ENCODE data around the gene HOMER3. TPM values are rescaled to one million over a fixed set of nuclear protein-coding genes. Genes with fewer than 3 reads are reported as not detected.

Gene HOMER3
- total RNA-seq, 1 experiment from 2014 or later, result 58.9 TPM

GRCh38 chr19:18910010-18910409 is 31.0 kb downstream of the HOMER3 start:
- ATAC-seq (no peak), DNase-seq (ENCODE audit: low read depth, low spot score) (no peak)
- Histone ChIP-seq H3K36me3 (ENCODE audit: control insufficient read depth, insufficient read depth, low read length) (no peaks in the 10 kb centered on the region), H3K27me3 (ENCODE audit: control insufficient read depth, insufficient read depth, low read length) (no peaks in the 10 kb centered on the region), H3K9me3 (ENCODE audit: control insufficient read depth, insufficient read depth, low read depth, low read length) (no peaks in the 10 kb centered on the region), H3K27ac (ENCODE audit: low read length) (no peak overlapping the region), H3K4me3 (ENCODE audit: low read depth in 2 of 2, low read length in 2 of 2) (no peak overlapping the region), H3K4me1 (ENCODE audit: control insufficient read depth, insufficient read depth, low read length) (no peaks in the 10 kb centered on the region)
- ChIA-PET CTCF (no interaction called here), POLR2A (no interaction called here)
- intact Hi-C loops (cut with micrococcal nuclease; ENCODE audit: unreplicated experiment) (no loop called here), in situ Hi-C loops (cut with HindIII; ENCODE audit: low pct_unique_long_range_greater_than_20kb, low sequenced_read_pairs) (no loop called here)
- TF ChIP-seq POLR2AphosphoS5 (IDR thresholded peaks at IDR 0.05; ENCODE audit: low read depth, low read length) (no peak), TCF7L2 (IDR thresholded peaks at IDR 0.05; ENCODE audit: low read depth, low read length) (no peak), CTCF (IDR thresholded peaks at IDR 0.05) (no peak), REST (IDR thresholded peaks at IDR 0.05; ENCODE audit: insufficient read depth in 1 of 2, low read depth in 2 of 2, low read length in 1 of 2) (no peak), SIN3A (IDR thresholded peaks at IDR 0.05; ENCODE audit: borderline replicate concordance, insufficient read depth, low read depth, low read length) (no peak)
- BruUV-seq (replicated peaks), result no TSS peak

- intact Hi-C loops (cut with micrococcal nuclease; ENCODE audit: unreplicated experiment) (no loop called here), in situ Hi-C loops (cut with HindIII; ENCODE audit: low pct_unique_long_range_greater_than_20kb, low sequenced_read_pairs) (no loop called here)
- ChIA-PET CTCF (no interaction called here), POLR2A (no interaction called here)
- DNase-seq (ENCODE audit: low read depth, low spot score) (no peak), ATAC-seq (no peak)
- H3K36me3 ChIP-seq (ENCODE audit: control insufficient read depth, insufficient read depth, low read length), result no peaks in the 10 kb centered on the region
- no peak overlapping the region for H3K4me3 ChIP-seq (ENCODE audit: low read depth in 2 of 2, low read length in 2 of 2)
- no peak for TF ChIP-seq TCF7L2 (IDR thresholded peaks at IDR 0.05; ENCODE audit: low read depth, low read length)
- no peak for TF ChIP-seq CTCF (IDR thresholded peaks at IDR 0.05)
- TF ChIP-seq POLR2AphosphoS5 (IDR thresholded peaks at IDR 0.05; ENCODE audit: low read depth, low read length), result no peak
- TF ChIP-seq SIN3A (IDR thresholded peaks at IDR 0.05; ENCODE audit: borderline replicate concordance, insufficient read depth, low read depth, low read length), result no peak
- no peak for TF ChIP-seq REST (IDR thresholded peaks at IDR 0.05; ENCODE audit: insufficient read depth in 1 of 2, low read depth in 2 of 2, low read length in 1 of 2)
- H3K9me3 ChIP-seq (ENCODE audit: control insufficient read depth, insufficient read depth, low read depth, low read length), result no peaks in the 10 kb centered on the region
- TSS peak; percentile 64 for BruUV-seq (replicated peaks)
- no peaks in the 10 kb centered on the region for H3K4me1 ChIP-seq (ENCODE audit: control insufficient read depth, insufficient read depth, low read length)
- no peak overlapping the region for H3K27ac ChIP-seq (ENCODE audit: low read length)
- no peaks in the 10 kb centered on the region for H3K27me3 ChIP-seq (ENCODE audit: control insufficient read depth, insufficient read depth, low read length)
These were observed 31.9 kb downstream of the HOMER3 start for GRCh38 chr19:18908917-18909619.

All from Panc1 (cell line).